22Rv1 (cell line): ENCODE data around the gene MRPL21.

ENCODE experiments used
- ZFX ChIP-seq: fragments of 450-650 bp; IDR thresholded peaks from 2 replicates; pipeline ENCODE4 v1.6.1; 2017; ENCODE audit warnings: antibody characterized with exemption, borderline replicate concordance
- TF ChIP-seq, protein P1 (sequence below): fragments of 450-650 bp; IDR thresholded peaks from 2 replicates; pipeline ENCODE4 v1.5.1; 2017; ENCODE audit warnings: mild to moderate bottlenecking

GRCh38 chr11:68931911-68932310 lies 28.3 kb upstream of the MRPL21 start:
- TF ChIP-seq, protein P1, sequence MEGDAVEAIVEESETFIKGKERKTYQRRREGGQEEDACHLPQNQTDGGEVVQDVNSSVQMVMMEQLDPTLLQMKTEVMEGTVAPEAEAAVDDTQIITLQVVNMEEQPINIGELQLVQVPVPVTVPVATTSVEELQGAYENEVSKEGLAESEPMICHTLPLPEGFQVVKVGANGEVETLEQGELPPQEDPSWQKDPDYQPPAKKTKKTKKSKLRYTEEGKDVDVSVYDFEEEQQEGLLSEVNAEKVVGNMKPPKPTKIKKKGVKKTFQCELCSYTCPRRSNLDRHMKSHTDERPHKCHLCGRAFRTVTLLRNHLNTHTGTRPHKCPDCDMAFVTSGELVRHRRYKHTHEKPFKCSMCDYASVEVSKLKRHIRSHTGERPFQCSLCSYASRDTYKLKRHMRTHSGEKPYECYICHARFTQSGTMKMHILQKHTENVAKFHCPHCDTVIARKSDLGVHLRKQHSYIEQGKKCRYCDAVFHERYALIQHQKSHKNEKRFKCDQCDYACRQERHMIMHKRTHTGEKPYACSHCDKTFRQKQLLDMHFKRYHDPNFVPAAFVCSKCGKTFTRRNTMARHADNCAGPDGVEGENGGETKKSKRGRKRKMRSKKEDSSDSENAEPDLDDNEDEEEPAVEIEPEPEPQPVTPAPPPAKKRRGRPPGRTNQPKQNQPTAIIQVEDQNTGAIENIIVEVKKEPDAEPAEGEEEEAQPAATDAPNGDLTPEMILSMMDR = no peak
- TF ChIP-seq ZFX = no peak
